HG03139 (cell line): Measurements from ENCODE around the gene CLIC5.

Experiments used
- ATAC-seq: cut with Tn5 transposase; IDR thresholded peaks from one replicate; pipeline ENCODE4 v1.9.1; 2021; ENCODE audit not compliant: unreplicated experiment

CLIC5 gene

GRCh38 chr6:46000905-46001304 is 14.8 kb downstream of the CLIC5 start:
- ATAC-seq, result no peak

- ATAC-seq, result no peak
These were observed 17.1 kb downstream of the CLIC5 start for GRCh38 chr6:45998524-45998923.

GRCh38 chr6:45997875-45998506 is 17.7 kb downstream of the CLIC5 start:
- ATAC-seq, result no peak

- no peak for ATAC-seq
These were observed 24.5 kb downstream of the CLIC5 start for GRCh38 chr6:45991189-45991588.

GRCh38 chr6:45990162-45990561 is 25.5 kb downstream of the CLIC5 start:
- no peak for ATAC-seq

- ATAC-seq, result no peak
These were observed 27.0 kb downstream of the CLIC5 start for GRCh38 chr6:45988635-45989034.

GRCh38 chr6:45987856-45988255 is 27.8 kb downstream of the CLIC5 start:
- ATAC-seq, result no peak

GRCh38 chr6:45986746-45987274 is 28.9 kb downstream of the CLIC5 start:
- no peak for ATAC-seq

- no peak for ATAC-seq
These were observed 30.8 kb downstream of the CLIC5 start for GRCh38 chr6:45984788-45985425.

GRCh38 chr6:45984347-45984746 is 31.3 kb downstream of the CLIC5 start:
- ATAC-seq, result no peak

- no peak for ATAC-seq
These were observed 32.6 kb downstream of the CLIC5 start for GRCh38 chr6:45983062-45983461.

GRCh38 chr6:45982280-45983036 is 33.2 kb downstream of the CLIC5 start:
- no peak for ATAC-seq

GRCh38 chr6:45981046-45981445 is 34.6 kb downstream of the CLIC5 start:
- ATAC-seq, result no peak

GRCh38 chr6:45979311-45979710 is 36.3 kb downstream of the CLIC5 start:
- ATAC-seq, result no peak

- no peak for ATAC-seq
These were observed 41.1 kb downstream of the CLIC5 start for GRCh38 chr6:45974596-45974995.

GRCh38 chr6:45972795-45973503 is 42.7 kb downstream of the CLIC5 start:
- no peak for ATAC-seq

- no peak for ATAC-seq
These were observed 44.4 kb downstream of the CLIC5 start for GRCh38 chr6:45971287-45971686.

GRCh38 chr6:45970326-45970725 is 45.3 kb downstream of the CLIC5 start:
- no peak for ATAC-seq

- ATAC-seq, result no peak
These were observed 45.8 kb downstream of the CLIC5 start for GRCh38 chr6:45969883-45970282.

- ATAC-seq, result no peak
These were observed 46.6 kb downstream of the CLIC5 start for GRCh38 chr6:45969026-45969425.

- no peak for ATAC-seq
These were observed 48.3 kb downstream of the CLIC5 start for GRCh38 chr6:45967363-45967762.
